ENCODE data around the gene PRMT6.
"Not testable (repeated sequence)": the region's sequence is repeated elsewhere in the genome, so short reads cannot be mapped to it uniquely, and the experiment has no call there.

PRMT6 gene

GRCh38 chr1:107093395-107093794, 36.9 kb downstream of the PRMT6 start:
- not testable (repeated sequence) for H2AK5ac ChIP-seq (ENCODE audit: low read depth, low read length); H3K23ac ChIP-seq (ENCODE audit: low read depth, low read length, poor library complexity); H3K4me3 ChIP-seq (ENCODE audit: low read length in 2 of 2); H3K36me3 ChIP-seq (replicated peaks in 1 of 2; ENCODE audit: control insufficient read depth in 2 of 2, insufficient read depth in 2 of 2, low read length in 2 of 2); H3K14ac ChIP-seq (ENCODE audit: low read length); H3K4me1 ChIP-seq (ENCODE audit: control insufficient read depth in 2 of 2, insufficient read depth in 1 of 2, low read depth in 1 of 2, low read length in 2 of 2); DNase-seq (ENCODE audit: low spot score); H2BK12ac ChIP-seq (ENCODE audit: low read length); H3K27ac ChIP-seq (replicated peaks; ENCODE audit: low read length); H3K9me3 ChIP-seq (replicated peaks in 1 of 2; ENCODE audit: control insufficient read depth in 2 of 2, insufficient read depth in 1 of 2, low read depth in 1 of 2, low read length in 2 of 2); H2BK120ac ChIP-seq (ENCODE audit: low read depth, low read length); H2BK5ac ChIP-seq (ENCODE audit: low read length); H3K18ac ChIP-seq (ENCODE audit: low read length); H2BK15ac ChIP-seq (ENCODE audit: low read length); H4K91ac ChIP-seq (ENCODE audit: low read depth, low read length, poor library complexity); H3K79me1 ChIP-seq (ENCODE audit: low read depth, low read length); H3K27me3 ChIP-seq (ENCODE audit: control insufficient read depth in 3 of 3, insufficient read depth in 3 of 3, low read depth in 1 of 3, low read length in 3 of 3); H3K4me2 ChIP-seq (ENCODE audit: insufficient read depth, low read length, poor library complexity, severe bottlenecking); H2AFZ ChIP-seq (ENCODE audit: low read length); H3K4ac ChIP-seq (ENCODE audit: low read length); H4K8ac ChIP-seq (ENCODE audit: low read depth, low read length); H3K9ac ChIP-seq (ENCODE audit: low read depth, low read length, poor library complexity)
- WGBS, 2 donors (ENCODE audit: extremely low coverage in 2 of 2, insufficient read length in 2 of 2, insufficient replicate concordance in 1 of 2), result no CpG with 5 or more reads among the region's 1 CpG

GRCh38 chr1:107095647-107096046, 39.2 kb downstream of the PRMT6 start:
- no peaks in the 10 kb centered on the region for H3K4me1 ChIP-seq (ENCODE audit: control insufficient read depth in 2 of 2, insufficient read depth in 1 of 2, low read depth in 1 of 2, low read length in 2 of 2)
- H3K27ac ChIP-seq (replicated peaks; ENCODE audit: low read length), result no peak overlapping the region
- no peak overlapping the region for H3K14ac ChIP-seq (ENCODE audit: low read length)
- H2BK12ac ChIP-seq (ENCODE audit: low read length), result no peak overlapping the region
- H3K79me1 ChIP-seq (ENCODE audit: low read depth, low read length), result no peaks in the 10 kb centered on the region
- H3K4me3 ChIP-seq (ENCODE audit: low read length in 2 of 2), result no peak overlapping the region
- no peaks in the 10 kb centered on the region for H3K36me3 ChIP-seq (replicated peaks in 1 of 2; ENCODE audit: control insufficient read depth in 2 of 2, insufficient read depth in 2 of 2, low read length in 2 of 2)
- H3K9ac ChIP-seq (ENCODE audit: low read depth, low read length, poor library complexity), result no peak overlapping the region
- H3K18ac ChIP-seq (ENCODE audit: low read length), result no peak overlapping the region
- no peaks in the 10 kb centered on the region for H3K27me3 ChIP-seq (ENCODE audit: control insufficient read depth in 3 of 3, insufficient read depth in 3 of 3, low read depth in 1 of 3, low read length in 3 of 3)
- H3K4me2 ChIP-seq (ENCODE audit: insufficient read depth, low read length, poor library complexity, severe bottlenecking), result no peak overlapping the region
- no peak overlapping the region for H3K4ac ChIP-seq (ENCODE audit: low read length)
- no peak overlapping the region for H2BK15ac ChIP-seq (ENCODE audit: low read length)
- H2AFZ ChIP-seq (ENCODE audit: low read length), result no peak overlapping the region
- no peak overlapping the region for H2BK5ac ChIP-seq (ENCODE audit: low read length)
- no peak overlapping the region for H4K8ac ChIP-seq (ENCODE audit: low read depth, low read length)
- DNase-seq (ENCODE audit: low spot score), result no peak
- H3K9me3 ChIP-seq (replicated peaks in 1 of 2; ENCODE audit: control insufficient read depth in 2 of 2, insufficient read depth in 1 of 2, low read depth in 1 of 2, low read length in 2 of 2), result no peaks in the 10 kb centered on the region
- H3K23ac ChIP-seq (ENCODE audit: low read depth, low read length, poor library complexity), result no peak overlapping the region
- H2AK5ac ChIP-seq (ENCODE audit: low read depth, low read length), result no peak overlapping the region
- no peak overlapping the region for H4K91ac ChIP-seq (ENCODE audit: low read depth, low read length, poor library complexity)
- H2BK120ac ChIP-seq (ENCODE audit: low read depth, low read length), result no peak overlapping the region

- no peak overlapping the region for H4K8ac ChIP-seq (ENCODE audit: low read depth, low read length)
- no peaks in the 10 kb centered on the region for H3K36me3 ChIP-seq (replicated peaks in 1 of 2; ENCODE audit: control insufficient read depth in 2 of 2, insufficient read depth in 2 of 2, low read length in 2 of 2)
- no peaks in the 10 kb centered on the region for H3K9me3 ChIP-seq (replicated peaks in 1 of 2; ENCODE audit: control insufficient read depth in 2 of 2, insufficient read depth in 1 of 2, low read depth in 1 of 2, low read length in 2 of 2)
- H3K27me3 ChIP-seq (ENCODE audit: control insufficient read depth in 3 of 3, insufficient read depth in 3 of 3, low read depth in 1 of 3, low read length in 3 of 3), result no peaks in the 10 kb centered on the region
- H2BK12ac ChIP-seq (ENCODE audit: low read length), result no peak overlapping the region
- no peak overlapping the region for H3K27ac ChIP-seq (replicated peaks; ENCODE audit: low read length)
- no peak overlapping the region for H4K91ac ChIP-seq (ENCODE audit: low read depth, low read length, poor library complexity)
- H3K14ac ChIP-seq (ENCODE audit: low read length), result no peak overlapping the region
- H2AFZ ChIP-seq (ENCODE audit: low read length), result no peak overlapping the region
- H3K18ac ChIP-seq (ENCODE audit: low read length), result no peak overlapping the region
- no peak overlapping the region for H2BK5ac ChIP-seq (ENCODE audit: low read length)
- no peak overlapping the region for H3K4me3 ChIP-seq (ENCODE audit: low read length in 2 of 2)
- DNase-seq (ENCODE audit: low spot score), result no peak
- H3K9ac ChIP-seq (ENCODE audit: low read depth, low read length, poor library complexity), result no peak overlapping the region
- H3K79me1 ChIP-seq (ENCODE audit: low read depth, low read length), result no peaks in the 10 kb centered on the region
- no CpG with 5 or more reads among the region's 2 CpGs for WGBS, 2 donors (ENCODE audit: extremely low coverage in 2 of 2, insufficient read length in 2 of 2, insufficient replicate concordance in 1 of 2)
- no peak overlapping the region for H2AK5ac ChIP-seq (ENCODE audit: low read depth, low read length)
- H3K4me1 ChIP-seq (ENCODE audit: control insufficient read depth in 2 of 2, insufficient read depth in 1 of 2, low read depth in 1 of 2, low read length in 2 of 2), result no peaks in the 10 kb centered on the region
- H3K4me2 ChIP-seq (ENCODE audit: insufficient read depth, low read length, poor library complexity, severe bottlenecking), result no peak overlapping the region
- H3K23ac ChIP-seq (ENCODE audit: low read depth, low read length, poor library complexity), result no peak overlapping the region
- no peak overlapping the region for H2BK15ac ChIP-seq (ENCODE audit: low read length)
- H3K4ac ChIP-seq (ENCODE audit: low read length), result no peak overlapping the region
- H2BK120ac ChIP-seq (ENCODE audit: low read depth, low read length), result no peak overlapping the region
Measured at GRCh38 chr1:107096690-107097089, 40.2 kb downstream of the PRMT6 start.

- H2AK5ac ChIP-seq (ENCODE audit: low read depth, low read length), result no peak overlapping the region
- no peak overlapping the region for H3K14ac ChIP-seq (ENCODE audit: low read length)
- H2BK12ac ChIP-seq (ENCODE audit: low read length), result no peak overlapping the region
- H2BK15ac ChIP-seq (ENCODE audit: low read length), result no peak overlapping the region
- no peak overlapping the region for H4K91ac ChIP-seq (ENCODE audit: low read depth, low read length, poor library complexity)
- no peak overlapping the region for H3K4me3 ChIP-seq (ENCODE audit: low read length in 2 of 2)
- H3K4me1 ChIP-seq (ENCODE audit: control insufficient read depth in 2 of 2, insufficient read depth in 1 of 2, low read depth in 1 of 2, low read length in 2 of 2), result no peaks in the 10 kb centered on the region
- no peaks in the 10 kb centered on the region for H3K27me3 ChIP-seq (ENCODE audit: control insufficient read depth in 3 of 3, insufficient read depth in 3 of 3, low read depth in 1 of 3, low read length in 3 of 3)
- no peak overlapping the region for H3K4me2 ChIP-seq (ENCODE audit: insufficient read depth, low read length, poor library complexity, severe bottlenecking)
- H3K4ac ChIP-seq (ENCODE audit: low read length), result no peak overlapping the region
- H3K36me3 ChIP-seq (replicated peaks in 1 of 2; ENCODE audit: control insufficient read depth in 2 of 2, insufficient read depth in 2 of 2, low read length in 2 of 2), result no peaks in the 10 kb centered on the region
- H4K8ac ChIP-seq (ENCODE audit: low read depth, low read length), result no peak overlapping the region
- no peaks in the 10 kb centered on the region for H3K9me3 ChIP-seq (replicated peaks in 1 of 2; ENCODE audit: control insufficient read depth in 2 of 2, insufficient read depth in 1 of 2, low read depth in 1 of 2, low read length in 2 of 2)
- H3K9ac ChIP-seq (ENCODE audit: low read depth, low read length, poor library complexity), result no peak overlapping the region
- H3K18ac ChIP-seq (ENCODE audit: low read length), result no peak overlapping the region
- H2BK120ac ChIP-seq (ENCODE audit: low read depth, low read length), result no peak overlapping the region
- no peak overlapping the region for H2BK5ac ChIP-seq (ENCODE audit: low read length)
- no CpG with 5 or more reads among the region's 3 CpGs for WGBS, 2 donors (ENCODE audit: extremely low coverage in 2 of 2, insufficient read length in 2 of 2, insufficient replicate concordance in 1 of 2)
- H3K23ac ChIP-seq (ENCODE audit: low read depth, low read length, poor library complexity), result no peak overlapping the region
- H3K27ac ChIP-seq (replicated peaks; ENCODE audit: low read length), result no peak overlapping the region
- H3K79me1 ChIP-seq (ENCODE audit: low read depth, low read length), result no peaks in the 10 kb centered on the region
- H2AFZ ChIP-seq (ENCODE audit: low read length), result no peak overlapping the region
- DNase-seq (ENCODE audit: low spot score), result no peak
Measured at GRCh38 chr1:107098961-107099360, 42.5 kb downstream of the PRMT6 start.

All from neuronal stem cell (in vitro differentiated cells).